Colonic mucosa (tissue), 4 donors: ENCODE measurements around the gene FAM167B. TPM values are rescaled to one million over a fixed set of nuclear protein-coding genes. Genes with fewer than 3 reads are reported as not detected.

Experiments used
- DNase-seq: peaks from one replicate; pipeline ENCODE4 v3.0.0-alpha.2; 2020
- H3K27ac ChIP-seq: fragments of 200-600 bp; one replicate; pipeline ENCODE4 v1.8.0; 2021
- H3K27me3 ChIP-seq: fragments of 200-600 bp; one replicate; pipeline ENCODE4 v1.8.0; 2021
- H3K36me3 ChIP-seq: fragments of 200-600 bp; one replicate; pipeline ENCODE4 v1.8.0; 2021
- H3K4me1 ChIP-seq: fragments of 200-600 bp; one replicate; pipeline ENCODE4 v1.8.0; 2021; ENCODE audit warnings: mild to moderate bottlenecking
- H3K4me3 ChIP-seq: fragments of 200-600 bp; one replicate; pipeline ENCODE4 v1.8.0; 2021
- H3K9ac ChIP-seq, 2 donors: one replicate each; pipeline ENCODE4 v1.7.0; 2013; ENCODE audit warnings: control low read depth in 2 of 2, low read depth in 2 of 2, low read length in 2 of 2
- H3K9me3 ChIP-seq: fragments of 200-600 bp; one replicate; pipeline ENCODE4 v1.8.0; 2021
- CTCF ChIP-seq: fragments of 200-600 bp; IDR thresholded peaks from one replicate; pipeline ENCODE4 v1.8.0; 2022; ENCODE audit warnings: antibody characterized with exemption, mild to moderate bottlenecking
- intact Hi-C: fragments of 100-400 bp; cut with DNase I; formaldehyde crosslinking; loops from one replicate; pipeline ENCODE4 v1.14.1; 2022
- total RNA-seq, 2 donors: library from RNA; stranded (reverse); fragmentation: NEBNext Ultra II Directional in 1 of 2; extraction: Animal tissue kit (Norgen Biotek cat#: 25700) in 1 of 2; gene quantifications; one replicate each; pipeline ENCODE4 v1.2.1, GENCODE V29; 2021
- donor health status: healthy.
- donor health status: DM: no; HTN: no; CAD: no.
- donor health status: DM: no; HTN: no; CAD: no.

Gene FAM167B
- total RNA-seq, 2 donors from 2014 or later = 4.2 to 5.5 TPM

GRCh38 chr1:32239790-32240139 lies 7.3 kb upstream of the FAM167B start:
- DNase-seq = peak; percentile 26
- Histone ChIP-seq H3K9ac (peak overlapping the region; percentile 47 to 94), H3K4me3 (peak overlapping the region; percentile 55), H3K27me3 (no peaks in the 10 kb centered on the region), H3K4me1 (no peaks in the 10 kb centered on the region), H3K36me3 (no peaks in the 10 kb centered on the region), H3K9me3 (no peaks in the 10 kb centered on the region), H3K27ac (peak overlapping the region; percentile 84)
- no peak for TF ChIP-seq CTCF
- intact Hi-C loops = loop anchor here (10.0 kb wide), 1 partner anchor 95 kb away; the partner anchor contains the start of gene MARCKSL1

- TF ChIP-seq CTCF = no peak
- intact Hi-C loops = loop anchor here (10.0 kb wide), 1 partner anchor 94 kb away; the partner anchor contains the start of gene MARCKSL1
- Histone ChIP-seq H3K36me3 (no peaks in the 10 kb centered on the region), H3K4me1 (no peaks in the 10 kb centered on the region), H3K9ac (peak overlapping the region; percentile 61 to 94), H3K4me3 (peak overlapping the region; percentile 55), H3K27me3 (no peaks in the 10 kb centered on the region), H3K9me3 (no peaks in the 10 kb centered on the region), H3K27ac (peak overlapping the region; percentile 84)
- DNase-seq = peak; percentile 91
These were observed 6.7 kb upstream of the FAM167B start for GRCh38 chr1:32240140-32240951.

- H3K9me3 ChIP-seq = no peaks in the 10 kb centered on the region
- peak; percentile 69 for DNase-seq
- H3K36me3 ChIP-seq = no peaks in the 10 kb centered on the region
- H3K27me3 ChIP-seq = no peaks in the 10 kb centered on the region
- peak overlapping the region; percentile 61 to 94 for H3K9ac ChIP-seq
- intact Hi-C loops = loop anchor here (10.0 kb wide), 1 partner anchor 94 kb away; the partner anchor contains the start of gene MARCKSL1
- peak overlapping the region; percentile 55 for H3K4me3 ChIP-seq
- no peak for TF ChIP-seq CTCF
- H3K27ac ChIP-seq = peak overlapping the region; percentile 84
- no peaks in the 10 kb centered on the region for H3K4me1 ChIP-seq
These were observed 5.8 kb upstream of the FAM167B start for GRCh38 chr1:32241001-32241763.

- Histone ChIP-seq H3K4me3 (no peak overlapping the region), H3K9me3 (no peaks in the 10 kb centered on the region), H3K4me1 (peaks cover 9% of the 10 kb centered on the region), H3K27ac (no peak overlapping the region), H3K9ac (no peak overlapping the region), H3K36me3 (no peaks in the 10 kb centered on the region), H3K27me3 (no peaks in the 10 kb centered on the region)
- peak; percentile 32 for DNase-seq
- TF ChIP-seq CTCF = no peak
- intact Hi-C loops = loop anchor here (10.0 kb wide), 1 partner anchor 92 kb away; the partner anchor contains the start of gene MARCKSL1
These were observed 4.6 kb upstream of the FAM167B start for GRCh38 chr1:32242341-32242851.

- H3K9ac ChIP-seq = no peak overlapping the region
- H3K27ac ChIP-seq = peak overlapping the region; percentile 63
- no peaks in the 10 kb centered on the region for H3K27me3 ChIP-seq
- intact Hi-C loops = loop anchor here (10.0 kb wide), 1 partner anchor 87 kb away; the partner anchor contains the start of gene MARCKSL1
- TF ChIP-seq CTCF = no peak
- no peaks in the 10 kb centered on the region for H3K9me3 ChIP-seq
- no peak overlapping the region for H3K4me3 ChIP-seq
- peaks cover 10% of the 10 kb centered on the region for H3K4me1 ChIP-seq
- DNase-seq = no peak
- no peaks in the 10 kb centered on the region for H3K36me3 ChIP-seq
These were observed 430 bp downstream of the FAM167B start for GRCh38 chr1:32247452-32247851.
